Measurements from ENCODE around the gene CCN5.
A peak's percentile ranks its signal among the peaks of the same experiment; 100 is the strongest.

Gene CCN5

GRCh38 chr20:44714102-44714700 is 968 bp upstream of the CCN5 start:
- DNase-seq: peak in 3 of 10 donors; percentile 33 to 50 (median 49)
- intact Hi-C loops (cut with DNase I): no loop called here

- intact Hi-C loops (cut with DNase I): no loop called here
- DNase-seq: peak in 3 of 10 donors; percentile 23 to 61 (median 37)
Observed at GRCh38 chr20:44715499-44716308, 535 bp downstream of the CCN5 start.

DNA sequence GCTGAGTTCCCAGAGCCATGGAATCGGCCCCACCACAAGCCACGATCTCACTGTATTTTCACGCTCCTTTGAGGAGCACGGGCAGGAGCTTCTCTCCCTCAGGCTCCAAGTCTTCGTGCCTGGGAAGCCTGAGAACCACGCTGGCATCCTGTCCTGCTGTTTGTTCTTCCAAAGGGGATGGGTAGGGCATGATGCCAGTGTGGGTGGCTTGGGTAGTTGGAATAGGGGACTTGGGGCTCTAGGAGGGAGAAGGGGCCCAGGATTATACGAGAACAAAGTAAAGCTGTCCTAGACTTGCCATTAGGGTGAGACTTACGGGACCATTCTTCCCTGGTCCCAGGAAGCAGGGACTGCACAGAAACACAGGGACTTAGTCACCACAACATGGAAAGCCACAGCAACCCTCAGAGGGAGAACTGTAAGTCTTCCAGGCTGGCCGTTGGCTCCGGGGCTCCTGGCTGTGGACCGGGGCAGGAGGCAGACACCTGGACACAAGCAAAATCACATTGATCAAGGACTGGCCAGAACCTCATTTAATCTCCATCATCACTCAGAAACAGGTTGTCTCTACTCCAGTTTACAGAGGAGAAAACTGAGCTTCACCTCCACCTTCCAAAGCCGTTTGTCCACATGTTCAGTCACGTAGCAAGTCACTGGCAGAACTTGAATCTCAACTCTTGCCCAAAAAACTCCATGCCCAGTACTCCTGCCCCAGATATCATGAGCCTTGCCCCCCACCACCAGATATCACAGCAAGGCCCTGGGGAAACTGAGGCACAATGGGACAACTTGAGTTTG is 1.3 kb downstream of the CCN5 start:
- DNase-seq: peak in 2 of 10 donors; percentile 56 to 77
- intact Hi-C loops (cut with DNase I): no loop called here

DNA sequence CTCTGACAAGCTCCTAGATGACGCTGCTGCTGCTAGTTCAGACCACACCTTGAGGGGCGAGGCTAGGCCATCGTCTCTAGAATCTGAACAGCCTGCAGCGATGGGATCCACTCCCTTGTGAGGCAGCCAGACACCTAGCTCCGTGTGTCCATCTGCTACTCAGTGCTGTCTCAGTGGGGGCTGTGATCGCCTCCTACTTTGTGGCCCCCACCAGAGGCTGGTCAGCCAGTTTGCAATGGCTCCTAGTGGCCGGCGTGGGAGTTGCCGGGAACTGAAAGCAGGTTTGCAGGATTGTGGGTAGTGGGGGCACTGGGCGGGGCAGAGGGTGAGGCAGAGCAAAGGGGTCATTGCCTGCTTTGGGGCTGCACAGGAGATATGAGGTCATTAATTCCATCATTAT is 2.8 kb downstream of the CCN5 start:
- intact Hi-C loops (cut with DNase I): no loop called here
- DNase-seq: peak in 1 of 10 donors; percentile 79

- DNase-seq: peak in 1 of 10 donors; percentile 81
- intact Hi-C loops (cut with DNase I): loop anchor here (5.0 kb wide), 1 partner anchor 198 kb away; the partner anchor contains the start of gene SERINC3
Observed at GRCh38 chr20:44719841-44720240, 4.7 kb downstream of the CCN5 start.

GRCh38 chr20:44720621-44720996 is 5.4 kb downstream of the CCN5 start:
- intact Hi-C loops (cut with DNase I): loop anchor here (5.0 kb wide), 1 partner anchor 198 kb away; the partner anchor contains the start of gene SERINC3
- peak in 6 of 10 donors; percentile 37 to 91 (median 40) for DNase-seq

- peak in 2 of 10 donors; percentile 39 to 42 for DNase-seq
- intact Hi-C loops (cut with DNase I): loop anchor here (5.0 kb wide), 1 partner anchor 199 kb away; the partner anchor contains the start of gene SERINC3
Observed at GRCh38 chr20:44720997-44721784, 6.0 kb downstream of the CCN5 start.

GRCh38 chr20:44721785-44722054 is 6.6 kb downstream of the CCN5 start:
- no peak for DNase-seq
- intact Hi-C loops (cut with DNase I): loop anchor here (5.0 kb wide), 1 partner anchor 199 kb away; the partner anchor contains the start of gene SERINC3

DNA sequence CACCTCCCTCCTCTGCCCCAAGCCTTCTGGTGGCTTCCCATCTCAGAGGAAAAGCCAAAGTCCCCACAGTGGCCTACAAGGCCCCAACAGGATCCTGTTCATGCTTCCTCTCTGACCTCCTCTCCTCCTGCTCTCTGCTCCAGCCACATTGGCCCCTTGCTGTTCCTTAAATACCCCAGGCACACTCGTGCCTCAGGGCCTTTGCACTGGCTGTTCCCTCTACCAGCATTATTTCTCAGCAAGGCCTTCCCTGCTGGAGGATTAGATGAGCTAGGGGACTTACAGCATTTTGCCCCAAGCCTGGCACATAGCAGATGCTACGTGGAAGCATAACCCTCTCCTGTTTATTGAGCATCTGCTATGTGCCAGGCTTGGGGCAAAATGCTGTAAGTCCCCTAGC is 7.8 kb downstream of the CCN5 start:
- peak in 2 of 10 donors; percentile 12 to 19 for DNase-seq
- intact Hi-C loops (cut with DNase I): loop anchor here (5.0 kb wide), 1 partner anchor 201 kb away; the partner anchor contains the start of gene SERINC3

- intact Hi-C loops (cut with DNase I): loop anchor here (5.0 kb wide), 1 partner anchor 201 kb away; the partner anchor contains the start of gene SERINC3
- DNase-seq: peak in 1 of 10 donors; percentile 37
Observed at GRCh38 chr20:44723391-44723790, 8.2 kb downstream of the CCN5 start.

GRCh38 chr20:44723798-44724362 is 8.7 kb downstream of the CCN5 start:
- intact Hi-C loops (cut with DNase I): loop anchor here (5.0 kb wide), 1 partner anchor 202 kb away; the partner anchor contains the start of gene SERINC3
- peak in 1 of 10 donors; percentile 65 for DNase-seq

DNA sequence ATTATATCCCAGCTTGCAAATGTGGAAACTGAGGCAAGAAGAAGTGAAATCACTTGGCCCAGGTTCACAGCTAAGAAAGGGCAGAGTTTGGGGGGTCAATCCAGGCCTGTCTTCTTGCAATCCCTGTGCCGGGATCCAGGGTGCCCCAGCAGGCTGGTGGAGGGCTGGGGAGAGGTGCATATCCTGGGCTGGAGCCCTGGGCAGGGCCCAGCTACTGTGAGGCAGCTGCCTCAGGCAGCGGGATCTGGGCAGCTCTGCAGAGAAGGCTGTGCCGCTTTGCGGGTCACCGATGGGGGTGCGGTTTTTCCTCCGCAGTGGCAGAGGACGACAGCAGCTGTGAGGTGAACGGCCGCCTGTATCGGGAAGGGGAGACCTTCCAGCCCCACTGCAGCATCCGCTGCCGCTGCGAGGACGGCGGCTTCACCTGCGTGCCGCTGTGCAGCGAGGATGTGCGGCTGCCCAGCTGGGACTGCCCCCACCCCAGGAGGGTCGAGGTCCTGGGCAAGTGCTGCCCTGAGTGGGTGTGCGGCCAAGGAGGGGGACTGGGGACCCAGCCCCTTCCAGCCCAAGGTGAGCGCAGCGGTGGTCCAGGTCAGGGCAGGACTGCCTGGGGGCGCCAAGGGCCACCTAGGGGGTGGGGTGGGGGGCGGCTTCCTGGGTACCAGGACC is 9.4 kb downstream of the CCN5 start:
- intact Hi-C loops (cut with DNase I): loop anchor here (5.0 kb wide), 1 partner anchor 202 kb away; the partner anchor contains the start of gene SERINC3
- DNase-seq: peak in 1 of 10 donors; percentile 86

GRCh38 chr20:44725837-44726236 is 10.7 kb downstream of the CCN5 start:
- intact Hi-C loops (cut with DNase I): no loop called here
- peak in 1 of 10 donors; percentile 5 for DNase-seq

GRCh38 chr20:44727039-44727438 is 11.9 kb downstream of the CCN5 start:
- DNase-seq: peak in 1 of 10 donors; percentile 83
- intact Hi-C loops (cut with DNase I): no loop called here

GRCh38 chr20:44727651-44728050 is 12.5 kb downstream of the CCN5 start:
- intact Hi-C loops (cut with DNase I): no loop called here
- no peak for DNase-seq

GRCh38 chr20:44728801-44729443 is 13.8 kb downstream of the CCN5 start:
- peak in 2 of 10 donors; percentile 45 to 90 for DNase-seq
- intact Hi-C loops (cut with DNase I): no loop called here

GRCh38 chr20:44730441-44730840 is 15.3 kb downstream of the CCN5 start:
- intact Hi-C loops (cut with DNase I): no loop called here

GRCh38 chr20:44731657-44732056 is 16.5 kb downstream of the CCN5 start:
- peak in 2 of 10 donors; percentile 73 to 87 for DNase-seq
- intact Hi-C loops (cut with DNase I): no loop called here

More at GRCh38 chr20:44730441-44730840, 15.3 kb downstream of the CCN5 start:
- peak in 1 of 10 donors; percentile 6 for DNase-seq
